GM12878 (cell line): Measurements from ENCODE around the gene ANP32B. TPM values are rescaled to one million over a fixed set of nuclear protein-coding genes. Genes with fewer than 3 reads are reported as not detected.

Source experiments
- BCL3 ChIP-seq: IDR thresholded peaks from 2 replicates; pipeline ENCODE4 v1.6.1; 2011; ENCODE audit warnings: borderline replicate concordance, low read depth, mild to moderate bottlenecking, moderate library complexity, low read length; ENCODE audit not compliant: insufficient read depth, poor library complexity, severe bottlenecking
- CBFB ChIP-seq: IDR thresholded peaks from 2 replicates; pipeline ENCODE4 v1.6.1; 2016; ENCODE audit warnings: antibody characterized with exemption, low read depth
- CBX3 ChIP-seq: fragments of 200-600 bp; sonication (generic); IDR thresholded peaks from 2 replicates; pipeline ENCODE4 v1.6.1; 2016; ENCODE audit warnings: low read depth, borderline replicate concordance
- CHD2 ChIP-seq: IDR thresholded peaks from 2 replicates; pipeline ENCODE4 v1.6.1; 2011; ENCODE audit warnings: low read depth, low read length, improper control_type of control experiment, borderline replicate concordance
- CUX1 ChIP-seq: IDR thresholded peaks from 2 replicates; pipeline ENCODE4 v1.6.1; 2012; ENCODE audit warnings: improper control_type of control experiment, low read depth, low read length; ENCODE audit not compliant: insufficient replicate concordance
- E2F8 ChIP-seq: fragments of 450-650 bp; IDR thresholded peaks from 2 replicates; pipeline ENCODE4 v1.6.1; 2018; ENCODE audit warnings: mild to moderate bottlenecking, low read depth, moderate library complexity; ENCODE audit not compliant: partially characterized antibody
- EZH2 ChIP-seq: IDR thresholded peaks from 2 replicates; pipeline ENCODE4 v1.6.1; 2012; ENCODE audit warnings: low read depth, mild to moderate bottlenecking, control low read depth, inconsistent platforms, low read length, borderline replicate concordance; ENCODE audit not compliant: control insufficient read depth
- FOXK2 ChIP-seq: fragments of 450-650 bp; IDR thresholded peaks from 2 replicates; pipeline ENCODE4 v1.6.1; 2017; ENCODE audit warnings: mild to moderate bottlenecking, moderate library complexity
- IKZF2 ChIP-seq, 2 experiments: fragments of 450-650 bp; IDR thresholded peaks; 2 replicates each; pipeline ENCODE4 v1.6.1; 2017; ENCODE audit warnings: mild to moderate bottlenecking in 2 of 2, moderate library complexity in 2 of 2
- MEF2A ChIP-seq: IDR thresholded peaks from 2 replicates; pipeline ENCODE4 v1.6.1; 2011; ENCODE audit warnings: low read depth, mild to moderate bottlenecking, low read length, moderate library complexity; ENCODE audit not compliant: insufficient read depth
- NR2C1 ChIP-seq: fragments of 450-650 bp; IDR thresholded peaks from 2 replicates; pipeline ENCODE4 v1.6.1; 2017; ENCODE audit warnings: antibody characterized with exemption, mild to moderate bottlenecking, moderate library complexity
- NR2F1 ChIP-seq: fragments of 450-650 bp; conservative IDR thresholded peaks from 2 replicates; pipeline ENCODE4 v1.6.1; 2017; ENCODE audit warnings: mild to moderate bottlenecking
- PAX8 ChIP-seq: fragments of 450-650 bp; IDR thresholded peaks from 2 replicates; pipeline ENCODE4 v1.6.1; 2017; ENCODE audit warnings: mild to moderate bottlenecking, moderate library complexity
- SIN3A ChIP-seq: IDR thresholded peaks from 2 replicates; pipeline ENCODE4 v1.6.1; 2012; ENCODE audit warnings: low read depth, low read length, improper control_type of control experiment
- SMARCA5 ChIP-seq: fragments of 450-650 bp; IDR thresholded peaks from 2 replicates; pipeline ENCODE4 v1.6.1; 2017; ENCODE audit warnings: mild to moderate bottlenecking
- SMC3 ChIP-seq: IDR thresholded peaks from 2 replicates; pipeline ENCODE4 v1.6.1; 2011; ENCODE audit warnings: low read length, improper control_type of control experiment, borderline replicate concordance
- polyA plus RNA-seq, 11 experiments: library from polyadenylated mRNA; depleted of rRNA in 4 of 11; unstranded in 6 of 11; stranded (reverse) in 5 of 11; fragments of >200 nt; fragmentation: Nextera tagmentation in 4 of 11; fragmentation: Illumina TruSeq in 1 of 11; extraction: Ambion mirVana in 4 of 11; extraction: Trizol in 1 of 11; gene quantifications; 1 replicate in 1 of 11; 2 replicates in 10 of 11; pipeline versions ENCODE4 v1.2.1 to v1.2.3, GENCODE V29; 2011 to 2016; ENCODE audit warnings: inconsistent platforms in 2 of 11, missing spikeins in 2 of 11, low read depth in 1 of 11
- total RNA-seq, 4 experiments: library from RNA; depleted of rRNA in 3 of 4; stranded (reverse); fragments of >200 nt in 3 of 4; fragmentation: Illumina TruSeq in 1 of 4; extraction: Trizol in 1 of 4; gene quantifications; 2 replicates each; pipeline versions ENCODE4 v1.2.1 to v1.2.3, GENCODE V29; 2013 to 2021
- TF ChIP-seq, protein P1 (sequence below): fragments of 450-650 bp; IDR thresholded peaks from 2 replicates; pipeline ENCODE4 v1.6.1; 2014; ENCODE audit warnings: mild to moderate bottlenecking

The ANP32B gene
- total and polyA plus RNA-seq, 10 of the 15 experiments (the other 5 are each of a cell fraction or from before 2014, with no cell fraction given): 24.5 to 419 (median 171) TPM

- TF ChIP-seq PAX8: no peak
- TF ChIP-seq NR2F1: no peak
- no peak for TF ChIP-seq CHD2
- TF ChIP-seq SMARCA5: no peak
- no peak for TF ChIP-seq CBFB
- TF ChIP-seq CUX1: no peak
- no peak for TF ChIP-seq NR2C1
- TF ChIP-seq MEF2A: no peak
- TF ChIP-seq CBX3: no peak
- no peak for TF ChIP-seq FOXK2
- TF ChIP-seq SIN3A: no peak
- TF ChIP-seq E2F8: peak; percentile 20
- no peak for TF ChIP-seq IKZF2 (IDR thresholded peaks at IDR 0.05)
- TF ChIP-seq SMC3: 0 out of 2 replicates have a peak, but pooled peaks have one; percentile 2
- no peak for TF ChIP-seq BCL3
- TF ChIP-seq, protein P1, sequence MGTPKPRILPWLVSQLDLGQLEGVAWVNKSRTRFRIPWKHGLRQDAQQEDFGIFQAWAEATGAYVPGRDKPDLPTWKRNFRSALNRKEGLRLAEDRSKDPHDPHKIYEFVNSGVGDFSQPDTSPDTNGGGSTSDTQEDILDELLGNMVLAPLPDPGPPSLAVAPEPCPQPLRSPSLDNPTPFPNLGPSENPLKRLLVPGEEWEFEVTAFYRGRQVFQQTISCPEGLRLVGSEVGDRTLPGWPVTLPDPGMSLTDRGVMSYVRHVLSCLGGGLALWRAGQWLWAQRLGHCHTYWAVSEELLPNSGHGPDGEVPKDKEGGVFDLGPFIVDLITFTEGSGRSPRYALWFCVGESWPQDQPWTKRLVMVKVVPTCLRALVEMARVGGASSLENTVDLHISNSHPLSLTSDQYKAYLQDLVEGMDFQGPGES: no peak
- no peak for TF ChIP-seq EZH2
Measured at GRCh38 chr9:98045234-98046179, 62.4 kb downstream of the ANP32B start (continued).
